SK-N-MC (cell line): ENCODE results near the gene FGF14.

Experiments
- EZH2 ChIP-seq: fragments of 200-600 bp; sonication (generic); IDR thresholded peaks from one replicate; pipeline ENCODE4 v1.6.1; 2017; ENCODE audit warnings: antibody characterized with exemption
- FOXP2 ChIP-seq: optimal IDR thresholded peaks from 2 replicates; pipeline ENCODE3; 2011; ENCODE audit warnings: mild to moderate bottlenecking, moderate library complexity; ENCODE audit not compliant: insufficient read depth; ENCODE audit errors: extremely low read length, control extremely low read depth
- POLR2AphosphoS5 ChIP-seq: IDR thresholded peaks from 2 replicates; pipeline ENCODE4 v1.6.1; 2012; ENCODE audit warnings: mild to moderate bottlenecking, low read depth, low read length, borderline replicate concordance

- TF ChIP-seq POLR2AphosphoS5: no peak
- no peak for TF ChIP-seq EZH2
- TF ChIP-seq FOXP2: no peak
Measured at GRCh38 chr13:102261316-102261715, 140.5 kb downstream of the FGF14 start.
